Measurements from ENCODE around the gene SEL1L2.

Gene SEL1L2

GRCh38 chr20:13922241-13922640 is 68.2 kb downstream of the SEL1L2 start:
- H3K4me3 ChIP-seq (ENCODE audit: low read depth, low read length), result no peak overlapping the region
- no peak for TF ChIP-seq CTCF (IDR thresholded peaks at IDR 0.05; ENCODE audit: low read depth, low read length)
- in situ Hi-C loops (cut with HindIII; ENCODE audit: low sequenced_read_pairs), result no loop called here
- DNase-seq (ENCODE audit: low read depth, low spot score), result no peak

GRCh38 chr20:13915284-13915683 is 75.1 kb downstream of the SEL1L2 start:
- no peak for DNase-seq (ENCODE audit: low read depth, low spot score)
- in situ Hi-C loops (cut with HindIII; ENCODE audit: low sequenced_read_pairs), result no loop called here
- no peak for TF ChIP-seq CTCF (IDR thresholded peaks at IDR 0.05; ENCODE audit: low read depth, low read length)
- no peak overlapping the region for H3K4me3 ChIP-seq (ENCODE audit: low read depth, low read length)

GRCh38 chr20:13913572-13913971 is 76.8 kb downstream of the SEL1L2 start:
- no peak overlapping the region for H3K4me3 ChIP-seq (ENCODE audit: low read depth, low read length)
- in situ Hi-C loops (cut with HindIII; ENCODE audit: low sequenced_read_pairs), result no loop called here
- DNase-seq (ENCODE audit: low read depth, low spot score), result no peak
- no peak for TF ChIP-seq CTCF (IDR thresholded peaks at IDR 0.05; ENCODE audit: low read depth, low read length)

GRCh38 chr20:13913131-13913530 is 77.3 kb downstream of the SEL1L2 start:
- TF ChIP-seq CTCF (IDR thresholded peaks at IDR 0.05; ENCODE audit: low read depth, low read length), result no peak

GRCh38 chr20:13910492-13910891 is 79.9 kb downstream of the SEL1L2 start:
- no peak for DNase-seq (ENCODE audit: low read depth, low spot score)
- no peak overlapping the region for H3K4me3 ChIP-seq (ENCODE audit: low read depth, low read length)
- in situ Hi-C loops (cut with HindIII; ENCODE audit: low sequenced_read_pairs), result no loop called here
- TF ChIP-seq CTCF (IDR thresholded peaks at IDR 0.05; ENCODE audit: low read depth, low read length), result no peak

More at GRCh38 chr20:13913131-13913530, 77.3 kb downstream of the SEL1L2 start:
- no peak for DNase-seq (ENCODE audit: low read depth, low spot score)
- in situ Hi-C loops (cut with HindIII; ENCODE audit: low sequenced_read_pairs), result no loop called here
- no peak overlapping the region for H3K4me3 ChIP-seq (ENCODE audit: low read depth, low read length)

- in situ Hi-C loops (cut with HindIII; ENCODE audit: low sequenced_read_pairs), result no loop called here
- H3K4me3 ChIP-seq (ENCODE audit: low read depth, low read length), result no peak overlapping the region
- no peak for TF ChIP-seq CTCF (IDR thresholded peaks at IDR 0.05; ENCODE audit: low read depth, low read length)
- DNase-seq (ENCODE audit: low read depth, low spot score), result no peak
Measured at GRCh38 chr20:13909067-13909466, 81.3 kb downstream of the SEL1L2 start.

- H3K4me3 ChIP-seq (ENCODE audit: low read depth, low read length), result no peak overlapping the region
- in situ Hi-C loops (cut with HindIII; ENCODE audit: low sequenced_read_pairs), result no loop called here
- no peak for DNase-seq (ENCODE audit: low read depth, low spot score)
- TF ChIP-seq CTCF (IDR thresholded peaks at IDR 0.05; ENCODE audit: low read depth, low read length), result no peak
Measured at GRCh38 chr20:13904766-13905165, 85.6 kb downstream of the SEL1L2 start.
